Thoracic aorta (tissue), 2 donors: ENCODE measurements around the gene VWA5B2. TPM values are rescaled to one million over a fixed set of nuclear protein-coding genes. Genes with fewer than 3 reads are reported as not detected.

Source experiments
- ATAC-seq: fragments of 150-250 bp; one replicate; pipeline ENCODE4 v1.8.0; 2017; ENCODE audit warnings: low read depth; ENCODE audit not compliant: insufficient number of reproducible peaks, low FRiP score
- DNase-seq: peaks from one replicate; pipeline ENCODE4 v3.0.0-alpha.2; 2020; ENCODE audit warnings: low spot score
- H3K27ac ChIP-seq, 2 donors: fragments of 200-600 bp; sonication (generic); 1 replicate in 1 of 2; 2 replicates in 1 of 2; pipeline ENCODE4 v1.5.1; 2016; ENCODE audit warnings: mild to moderate bottlenecking in 2 of 2, moderate library complexity in 2 of 2
- H3K27me3 ChIP-seq: fragments of 200-600 bp; sonication (generic); replicated peaks from 2 replicates; pipeline ENCODE4 v1.6.0; 2016; ENCODE audit warnings: mild to moderate bottlenecking; ENCODE audit not compliant: insufficient read depth
- H3K36me3 ChIP-seq: fragments of 200-600 bp; sonication (generic); one replicate; pipeline ENCODE4 v1.5.1; 2016
- H3K4me1 ChIP-seq, 2 donors: fragments of 200-600 bp; sonication (generic); 1 replicate in 1 of 2; 2 replicates in 1 of 2; pipeline versions ENCODE4 v1.5.1 to v1.6.0; 2016; ENCODE audit warnings: low read depth in 2 of 2, mild to moderate bottlenecking in 1 of 2; ENCODE audit not compliant: control insufficient read depth in 1 of 2
- H3K4me3 ChIP-seq: fragments of 200-600 bp; sonication (generic); 2 replicates; pipeline ENCODE4 v1.5.1; 2016; ENCODE audit warnings: mild to moderate bottlenecking
- H3K9me3 ChIP-seq: fragments of 200-600 bp; sonication (generic); 2 replicates; pipeline ENCODE4 v1.5.1; 2016
- total RNA-seq, 2 donors: library from RNA; depleted of rRNA; stranded (reverse); fragments of >200 nt; gene quantifications; one replicate each; pipeline versions ENCODE4 v1.1.0 to v1.2.3, GENCODE V29; 2016
- TF ChIP-seq, protein P1 (sequence below): fragments of 200-600 bp; sonication (generic); IDR thresholded peaks from one replicate; pipeline ENCODE4 v1.5.1; 2019; ENCODE audit warnings: antibody characterized with exemption

VWA5B2 gene
- total RNA-seq, result not detected

DNA sequence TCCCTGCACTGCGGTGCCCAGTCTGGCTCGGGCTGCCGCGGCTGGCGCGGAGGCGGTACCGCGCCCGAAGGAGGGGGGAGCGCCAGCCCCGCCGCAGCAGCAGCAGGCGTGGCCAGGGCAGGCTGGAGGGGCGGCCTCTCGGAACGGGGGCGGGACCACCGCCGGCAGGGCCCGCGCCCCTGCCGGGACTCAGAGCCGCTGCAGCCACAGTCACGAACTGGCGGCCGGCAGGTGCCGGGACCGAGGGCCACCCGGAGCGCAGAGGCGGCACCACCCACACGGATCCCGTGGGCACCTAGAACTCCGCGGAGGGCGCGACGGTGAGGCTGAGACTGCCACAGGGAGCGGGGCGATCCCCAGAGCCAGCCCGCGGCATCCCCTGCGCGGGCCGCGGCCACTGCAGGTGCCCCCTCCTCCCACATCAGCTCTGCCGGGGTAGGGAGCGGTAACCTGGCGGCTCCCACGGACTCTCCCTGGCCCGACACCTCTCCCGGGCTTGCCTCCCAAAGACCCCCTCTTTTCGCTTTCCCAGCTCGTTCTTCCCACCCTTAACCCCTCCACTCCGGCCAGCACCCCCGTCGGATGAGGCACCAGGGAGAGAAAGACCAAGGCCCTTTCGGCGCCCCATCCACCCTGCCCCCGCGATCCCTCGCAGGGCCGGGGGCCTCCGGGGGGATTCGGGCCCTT lies at the start of gene VWA5B2:
TSS of gene VWA5B2 (plus strand) at position 192 of the 687 bp plus-strand sequence. CDS start 944 bp downstream, outside the sequence.
- DNase-seq, result no peak
- Histone ChIP-seq H3K9me3 (no peaks in the 10 kb centered on the region), H3K4me3 (peak within 1 kb of the TSS; percentile 76), H3K27ac (no peak within 1 kb of the TSS), H3K4me1 (peaks cover 12 to 18% of the 10 kb centered on the region in 2 donors), H3K36me3 (no peaks in the 10 kb centered on the region), H3K27me3 (peaks cover 22% of the 10 kb centered on the region)
- TF ChIP-seq, protein P1, sequence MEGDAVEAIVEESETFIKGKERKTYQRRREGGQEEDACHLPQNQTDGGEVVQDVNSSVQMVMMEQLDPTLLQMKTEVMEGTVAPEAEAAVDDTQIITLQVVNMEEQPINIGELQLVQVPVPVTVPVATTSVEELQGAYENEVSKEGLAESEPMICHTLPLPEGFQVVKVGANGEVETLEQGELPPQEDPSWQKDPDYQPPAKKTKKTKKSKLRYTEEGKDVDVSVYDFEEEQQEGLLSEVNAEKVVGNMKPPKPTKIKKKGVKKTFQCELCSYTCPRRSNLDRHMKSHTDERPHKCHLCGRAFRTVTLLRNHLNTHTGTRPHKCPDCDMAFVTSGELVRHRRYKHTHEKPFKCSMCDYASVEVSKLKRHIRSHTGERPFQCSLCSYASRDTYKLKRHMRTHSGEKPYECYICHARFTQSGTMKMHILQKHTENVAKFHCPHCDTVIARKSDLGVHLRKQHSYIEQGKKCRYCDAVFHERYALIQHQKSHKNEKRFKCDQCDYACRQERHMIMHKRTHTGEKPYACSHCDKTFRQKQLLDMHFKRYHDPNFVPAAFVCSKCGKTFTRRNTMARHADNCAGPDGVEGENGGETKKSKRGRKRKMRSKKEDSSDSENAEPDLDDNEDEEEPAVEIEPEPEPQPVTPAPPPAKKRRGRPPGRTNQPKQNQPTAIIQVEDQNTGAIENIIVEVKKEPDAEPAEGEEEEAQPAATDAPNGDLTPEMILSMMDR, result peak; percentile 39
- ATAC-seq, result peak; percentile 23

DNA sequence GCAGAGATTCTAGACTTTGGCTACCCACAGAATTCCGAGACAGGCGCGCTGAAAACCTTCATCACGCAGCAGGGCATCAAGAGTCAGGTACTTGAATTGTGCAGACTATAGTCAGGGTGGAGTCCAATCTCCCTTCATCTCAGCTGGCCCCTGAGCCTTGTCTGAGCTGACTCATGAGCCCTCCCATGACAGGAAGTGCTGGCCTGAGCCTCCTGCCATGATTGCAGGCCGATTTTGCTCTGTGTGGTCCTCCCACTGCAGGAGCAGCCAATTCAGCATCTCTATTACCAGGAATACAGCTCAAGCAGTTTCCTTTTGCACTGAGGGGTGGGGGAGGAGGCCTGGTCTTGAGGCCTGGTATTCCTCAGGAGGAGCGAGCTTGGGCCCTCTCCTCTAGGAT lies 49.2 kb upstream of the VWA5B2 start:
- Histone ChIP-seq H3K27me3 (no peaks in the 10 kb centered on the region), H3K9me3 (no peaks in the 10 kb centered on the region), H3K4me3 (no peak overlapping the region), H3K36me3 (peaks cover 70% of the 10 kb centered on the region), H3K4me1 (peaks cover 24 to 27% of the 10 kb centered on the region in 2 donors), H3K27ac (no peak overlapping the region)
- TF ChIP-seq, protein P1, result no peak
- DNase-seq, result no peak
- ATAC-seq, result no peak

DNA sequence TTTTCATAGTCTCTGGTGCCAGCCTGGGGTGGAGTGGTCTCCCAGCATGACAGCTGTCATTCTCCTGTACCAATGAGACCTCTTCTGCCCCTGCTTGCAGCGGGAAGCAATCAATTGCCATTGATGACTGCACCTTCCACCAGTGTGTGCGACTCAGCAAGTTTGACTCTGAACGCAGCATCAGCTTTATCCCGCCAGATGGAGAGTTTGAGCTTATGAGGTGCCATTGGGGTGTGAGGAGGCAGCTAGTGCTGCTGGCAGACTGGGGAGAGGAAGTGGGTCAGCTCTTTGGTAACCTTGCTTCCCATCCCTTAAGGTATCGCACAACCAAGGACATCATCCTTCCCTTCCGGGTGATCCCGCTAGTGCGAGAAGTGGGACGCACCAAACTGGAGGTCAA lies 47.8 kb upstream of the VWA5B2 start:
- no peaks in the 10 kb centered on the region for H3K27me3 ChIP-seq
- ATAC-seq (no peak), DNase-seq (no peak)
- TF ChIP-seq, protein P1, result no peak
- H3K4me1 ChIP-seq, result peaks cover 18 to 20% of the 10 kb centered on the region in 2 donors
- no peaks in the 10 kb centered on the region for H3K9me3 ChIP-seq
- no peak overlapping the region for H3K4me3 ChIP-seq
- no peak overlapping the region for H3K27ac ChIP-seq
- H3K36me3 ChIP-seq, result peaks cover 70% of the 10 kb centered on the region

DNA sequence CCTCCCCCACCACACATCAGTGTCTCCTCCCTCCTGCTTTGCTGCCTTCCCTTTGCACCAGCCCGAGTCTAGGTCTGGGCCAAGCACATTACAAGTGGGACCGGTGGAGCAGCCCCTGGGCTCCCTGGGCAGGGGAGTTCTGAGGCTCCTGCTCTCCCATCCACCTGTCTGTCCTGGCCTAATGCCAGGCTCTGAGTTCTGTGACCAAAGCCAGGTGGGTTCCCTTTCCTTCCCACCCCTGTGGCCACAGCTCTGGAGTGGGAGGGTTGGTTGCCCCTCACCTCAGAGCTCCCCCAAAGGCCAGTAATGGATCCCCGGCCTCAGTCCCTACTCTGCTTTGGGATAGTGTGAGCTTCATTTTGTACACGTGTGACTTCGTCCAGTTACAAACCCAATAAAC lies 45.7 kb upstream of the VWA5B2 start:
- peaks cover 10 to 24% of the 10 kb centered on the region in 2 donors for H3K4me1 ChIP-seq
- H3K27ac ChIP-seq, result no peak overlapping the region
- TF ChIP-seq, protein P1, result no peak
- no peak for ATAC-seq
- no peaks in the 10 kb centered on the region for H3K27me3 ChIP-seq
- no peaks in the 10 kb centered on the region for H3K9me3 ChIP-seq
- no peak overlapping the region for H3K4me3 ChIP-seq
- H3K36me3 ChIP-seq, result peaks cover 58% of the 10 kb centered on the region
- no peak for DNase-seq

DNA sequence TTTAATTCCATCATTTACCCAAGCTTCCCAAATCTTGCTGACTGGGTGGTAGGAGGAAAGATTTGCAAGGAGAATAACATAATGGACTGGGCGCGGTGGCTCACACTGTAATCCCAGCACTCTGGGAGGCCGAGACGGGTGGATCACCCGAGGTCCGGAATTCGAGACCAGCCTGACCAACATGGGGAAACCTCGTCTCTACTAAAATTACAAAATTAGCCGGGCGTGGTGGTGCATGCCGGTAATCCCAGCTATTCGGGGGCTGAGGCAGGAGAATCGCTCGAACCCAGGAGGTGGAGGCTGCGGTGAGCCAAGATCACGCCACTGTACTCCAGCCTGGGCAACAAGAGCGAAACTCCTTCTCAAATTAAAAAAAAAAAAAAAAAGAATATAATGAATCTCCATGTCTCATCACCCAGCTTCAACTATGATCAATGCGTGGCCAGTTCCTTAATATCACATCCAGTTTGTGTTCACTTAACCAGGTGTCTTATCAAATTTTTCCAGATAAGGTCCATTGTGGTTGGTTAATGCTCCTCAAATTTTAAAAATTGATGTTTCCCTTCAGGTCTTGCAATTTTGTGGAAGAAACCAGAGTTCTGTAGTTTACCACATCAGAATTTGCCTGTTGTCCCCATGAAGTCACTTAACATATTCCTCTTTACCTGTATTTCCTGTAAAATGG lies 44.7 kb upstream of the VWA5B2 start:
- Histone ChIP-seq H3K9me3 (no peaks in the 10 kb centered on the region), H3K4me3 (no peak overlapping the region), H3K27me3 (no peaks in the 10 kb centered on the region), H3K4me1 (peaks cover 10 to 24% of the 10 kb centered on the region in 2 donors), H3K36me3 (peaks cover 61% of the 10 kb centered on the region), H3K27ac (peak overlapping the region; percentile 71 to 82)
- TF ChIP-seq, protein P1, result no peak
- DNase-seq (no peak), ATAC-seq (no peak)
